SK-N-SH (cell line): ENCODE data around the gene C11orf58. TPM values are rescaled to one million over a fixed set of nuclear protein-coding genes. Genes with fewer than 3 reads are reported as not detected.

Experiments used
- CTCF ChIA-PET: fragments of 300-600, 350-600 bp; formaldehyde crosslinking; extraction: SDS; loops from one replicate; lab custom pipeline; 2021; lab: Yijun Ruan, JAX
- POLR2A ChIA-PET: fragments of 350-600 bp; sonication (Branson Sonifier 250); formaldehyde crosslinking; extraction: SDS; loops from one replicate; lab custom pipeline; 2020; ENCODE audit warnings: antibody characterized with exemption, inconsistent platforms; lab: Yijun Ruan, JAX
- DNase-seq: peaks from one replicate; pipeline ENCODE4 v3.0.0; 2012
- H2AFZ ChIP-seq: fragments of 200-600 bp; sonication (generic); 2 replicates; pipeline ENCODE4 v1.8.1; 2016; ENCODE audit warnings: antibody characterized with exemption, mild to moderate bottlenecking, low read depth
- H3F3A ChIP-seq: fragments of 200-600 bp; sonication (generic); replicated peaks from 2 replicates; pipeline ENCODE3; 2016; ENCODE audit warnings: antibody characterized with exemption, mild to moderate bottlenecking; ENCODE audit not compliant: insufficient read depth
- H3K27ac ChIP-seq, 2 experiments: fragments of 200-500 bp in 1 of 2; fragments of 200-600 bp in 1 of 2; sonication (Bioruptor generic) in 1 of 2; sonication (generic), shearing (Covaris generic) in 1 of 2; 2 replicates each; pipeline versions ENCODE4 v1.5.1 to v1.6.1; 2014 to 2016; ENCODE audit warnings: low read depth in 2 of 2, inconsistent platforms in 1 of 2, low read length in 1 of 2, mild to moderate bottlenecking in 1 of 2, mixed read lengths in 1 of 2
- H3K27me3 ChIP-seq: fragments of 200-600 bp; sonication (generic), shearing (Covaris generic); 2 replicates; pipeline ENCODE4 v1.6.1; 2016; ENCODE audit warnings: mixed run types; ENCODE audit not compliant: insufficient read depth
- H3K36me3 ChIP-seq, 2 experiments: fragments of 200-500 bp in 1 of 2; fragments of 200-600 bp in 1 of 2; sonication (Bioruptor generic) in 1 of 2; sonication (generic) in 1 of 2; replicated peaks in 1 of 2; 2 replicates each; pipeline versions ENCODE3 to v1.5.1; 2014 to 2016; ENCODE audit warnings: low read length in 1 of 2, mild to moderate bottlenecking in 1 of 2; ENCODE audit not compliant: insufficient read depth in 2 of 2, control insufficient read depth in 1 of 2
- H3K4me1 ChIP-seq, 2 experiments: fragments of 200-500 bp in 1 of 2; fragments of 200-600 bp in 1 of 2; sonication (Bioruptor generic) in 1 of 2; sonication (generic), shearing (Covaris generic) in 1 of 2; 2 replicates each; pipeline versions ENCODE4 v1.5.1 to v1.6.1; 2014 to 2016; ENCODE audit warnings: low read depth in 1 of 2, low read length in 1 of 2, mixed run types in 1 of 2; ENCODE audit not compliant: insufficient read depth in 2 of 2, control insufficient read depth in 1 of 2
- H3K4me2 ChIP-seq: fragments of 200-600 bp; sonication (generic), shearing (Covaris generic); 2 replicates; pipeline ENCODE4 v1.6.1; 2017; ENCODE audit warnings: mixed run types
- H3K4me3 ChIP-seq, 2 experiments: fragments of 200-500 bp in 1 of 2; fragments of 200-600 bp in 1 of 2; sonication (Bioruptor generic) in 1 of 2; sonication (generic), shearing (Covaris generic) in 1 of 2; 2 replicates each; pipeline versions ENCODE4 v1.5.1 to v1.8.1; 2014 to 2016; ENCODE audit warnings: low read depth in 2 of 2, inconsistent platforms in 1 of 2, low read length in 1 of 2, mild to moderate bottlenecking in 1 of 2, mixed read lengths in 1 of 2, moderate library complexity in 1 of 2
- H3K79me2 ChIP-seq: fragments of 200-600 bp; sonication (generic); 2 replicates; pipeline ENCODE4 v1.8.1; 2017; ENCODE audit warnings: mild to moderate bottlenecking; ENCODE audit not compliant: insufficient read depth
- H3K9ac ChIP-seq: fragments of 200-600 bp; sonication (generic); 2 replicates; pipeline ENCODE4 v1.6.1; 2017; ENCODE audit warnings: mixed run types
- H3K9me2 ChIP-seq: fragments of 200-600 bp; sonication (generic); 2 replicates; pipeline ENCODE4 v1.6.1; 2017; ENCODE audit warnings: mixed run types
- H3K9me3 ChIP-seq: fragments of 200-600 bp; sonication (generic); 2 replicates; pipeline ENCODE4 v1.6.1; 2017; ENCODE audit warnings: mixed run types, mild to moderate bottlenecking, moderate library complexity
- H4K20me1 ChIP-seq: fragments of 200-600 bp; sonication (generic); 2 replicates; pipeline ENCODE4 v1.6.1; 2017; ENCODE audit warnings: mild to moderate bottlenecking, mixed run types; ENCODE audit not compliant: insufficient read depth
- FOSL2 ChIP-seq: IDR thresholded peaks from 2 replicates; pipeline ENCODE4 v1.4.0; 2012; ENCODE audit warnings: low read depth, mild to moderate bottlenecking, moderate library complexity, borderline replicate concordance
- FOXM1 ChIP-seq: IDR thresholded peaks from 2 replicates; pipeline ENCODE4 v1.4.0; 2012; ENCODE audit warnings: low read depth, mild to moderate bottlenecking
- GABPA ChIP-seq: IDR thresholded peaks from 2 replicates; pipeline ENCODE4 v1.4.0; 2012; ENCODE audit warnings: low read depth, mild to moderate bottlenecking
- MXI1 ChIP-seq: IDR thresholded peaks from 2 replicates; pipeline ENCODE4 v1.6.1; 2012; ENCODE audit warnings: mild to moderate bottlenecking, low read depth, low read length, improper control_type of control experiment
- NFIC ChIP-seq: IDR thresholded peaks from 2 replicates; pipeline ENCODE4 v1.4.0; 2012; ENCODE audit warnings: borderline replicate concordance
- NRF1 ChIP-seq: IDR thresholded peaks from 2 replicates; pipeline ENCODE4 v1.6.1; 2012; ENCODE audit warnings: low read depth, mild to moderate bottlenecking, low read length
- RCOR1 ChIP-seq: fragments of 150-350 bp; IDR thresholded peaks from 2 replicates; pipeline ENCODE4 v1.6.1; 2017; ENCODE audit warnings: antibody characterized with exemption, low read length
- RXRA ChIP-seq: IDR thresholded peaks from 2 replicates; pipeline ENCODE4 v1.4.0; 2012; ENCODE audit warnings: low read depth, mild to moderate bottlenecking, borderline replicate concordance
- SMC3 ChIP-seq: IDR thresholded peaks from 2 replicates; pipeline ENCODE4 v1.6.1; 2012; ENCODE audit warnings: low read depth, low read length, improper control_type of control experiment
- USF1 ChIP-seq: IDR thresholded peaks from 2 replicates; pipeline ENCODE4 v1.4.0; 2012; ENCODE audit warnings: low read depth, borderline replicate concordance
- YY1 ChIP-seq: IDR thresholded peaks from 2 replicates; pipeline ENCODE4 v1.4.0; 2012; ENCODE audit warnings: low read depth, mild to moderate bottlenecking
- WGBS: methylation state at CpG from one replicate; pipeline ENCODE4 v1.1.6; 2017; ENCODE audit warnings: low lambda C conversion rate; 5-methylcytosine and 5-hydroxymethylcytosine counted together
- polyA plus RNA-seq, 3 experiments: library from polyadenylated mRNA; depleted of rRNA; stranded (reverse); fragments of >200 nt; gene quantifications; 2 replicates each; pipeline ENCODE4 v1.2.3, GENCODE V29; 2012
- TF ChIP-seq, protein P1 (sequence below): IDR thresholded peaks from 2 replicates; pipeline ENCODE4 v1.6.1; 2012; ENCODE audit warnings: mild to moderate bottlenecking, low read depth, low read length, moderate library complexity
- TF ChIP-seq, protein P2 (sequence below): IDR thresholded peaks from 2 replicates; pipeline ENCODE4 v1.4.0; 2012; ENCODE audit warnings: low read depth

The C11orf58 gene
- polyA plus RNA-seq, 1 of the 3 experiments (the other 2 are of a cell fraction): 150 TPM

DNA sequence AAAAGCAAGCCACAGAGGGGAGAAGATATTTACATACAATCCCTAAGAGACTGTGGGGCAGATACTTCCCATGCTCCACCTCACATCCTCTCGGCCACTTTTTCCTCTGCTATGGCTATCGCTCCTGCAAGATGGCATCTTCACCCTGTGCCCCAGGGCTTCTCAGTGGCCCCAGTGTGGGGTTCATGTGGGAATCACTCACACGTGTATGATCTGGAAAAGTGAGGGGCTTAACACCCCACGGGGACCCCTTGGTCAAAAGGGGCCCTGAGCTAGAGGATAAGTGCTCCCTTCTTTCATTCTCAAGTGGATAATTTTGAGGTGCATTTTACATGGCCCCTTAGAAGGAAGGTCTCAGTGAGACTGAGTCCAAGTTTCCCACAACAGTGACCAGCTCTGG lies 28.7 kb downstream of the C11orf58 start:
- DNase-seq: no peak
- no peak overlapping the region for H3K9ac ChIP-seq
- H4K20me1 ChIP-seq: no peaks in the 10 kb centered on the region
- H2AFZ ChIP-seq: no peak overlapping the region
- H3K4me2 ChIP-seq: no peak overlapping the region
- H3K27ac ChIP-seq: no peak overlapping the region
- TF ChIP-seq YY1 (no peak), GABPA (no peak), MXI1 (no peak), NFIC (no peak)
- H3K79me2 ChIP-seq: no peaks in the 10 kb centered on the region
- no peaks in the 10 kb centered on the region for H3K9me3 ChIP-seq
- H3K9me2 ChIP-seq: no peaks in the 10 kb centered on the region
- no peaks in the 10 kb centered on the region for H3K4me1 ChIP-seq
- 62% methylated on average over 4 of the region's 4 CpGs for WGBS
- ChIA-PET POLR2A (no interaction called here), CTCF (interaction anchor here (6.2 kb wide), 1 partner anchor 19 kb away, joined by 46 read pairs; no protein-coding TSS in a partner anchor)
- no peaks in the 10 kb centered on the region for H3F3A ChIP-seq
- H3K36me3 ChIP-seq: no peaks in the 10 kb centered on the region
- H3K4me3 ChIP-seq: no peak overlapping the region
- no peaks in the 10 kb centered on the region for H3K27me3 ChIP-seq

GRCh38 chr11:16767957-16768356 lies 29.5 kb downstream of the C11orf58 start:
- H3K9me3 ChIP-seq: no peaks in the 10 kb centered on the region
- H3K27me3 ChIP-seq: no peaks in the 10 kb centered on the region
- H3K4me3 ChIP-seq: no peak overlapping the region
- H3F3A ChIP-seq: no peaks in the 10 kb centered on the region
- WGBS: 27% methylated on average over 4 of the region's 4 CpGs
- no peaks in the 10 kb centered on the region for H3K4me1 ChIP-seq
- ChIA-PET POLR2A (no interaction called here), CTCF (interaction anchor here (6.2 kb wide), 1 partner anchor 19 kb away, joined by 46 read pairs; no protein-coding TSS in a partner anchor)
- H3K4me2 ChIP-seq: no peak overlapping the region
- no peak overlapping the region for H2AFZ ChIP-seq
- H3K36me3 ChIP-seq: no peaks in the 10 kb centered on the region
- DNase-seq: no peak
- no peak overlapping the region for H3K9ac ChIP-seq
- no peaks in the 10 kb centered on the region for H4K20me1 ChIP-seq
- no peaks in the 10 kb centered on the region for H3K9me2 ChIP-seq
- H3K27ac ChIP-seq: no peak overlapping the region
- no peaks in the 10 kb centered on the region for H3K79me2 ChIP-seq
- TF ChIP-seq SMC3 (no peak), NFIC (no peak), NRF1 (no peak), RCOR1 (no peak), FOSL2 (no peak), USF1 (no peak), FOXM1 (no peak), RXRA (no peak), GABPA (no peak)
- TF ChIP-seq, protein P1, sequence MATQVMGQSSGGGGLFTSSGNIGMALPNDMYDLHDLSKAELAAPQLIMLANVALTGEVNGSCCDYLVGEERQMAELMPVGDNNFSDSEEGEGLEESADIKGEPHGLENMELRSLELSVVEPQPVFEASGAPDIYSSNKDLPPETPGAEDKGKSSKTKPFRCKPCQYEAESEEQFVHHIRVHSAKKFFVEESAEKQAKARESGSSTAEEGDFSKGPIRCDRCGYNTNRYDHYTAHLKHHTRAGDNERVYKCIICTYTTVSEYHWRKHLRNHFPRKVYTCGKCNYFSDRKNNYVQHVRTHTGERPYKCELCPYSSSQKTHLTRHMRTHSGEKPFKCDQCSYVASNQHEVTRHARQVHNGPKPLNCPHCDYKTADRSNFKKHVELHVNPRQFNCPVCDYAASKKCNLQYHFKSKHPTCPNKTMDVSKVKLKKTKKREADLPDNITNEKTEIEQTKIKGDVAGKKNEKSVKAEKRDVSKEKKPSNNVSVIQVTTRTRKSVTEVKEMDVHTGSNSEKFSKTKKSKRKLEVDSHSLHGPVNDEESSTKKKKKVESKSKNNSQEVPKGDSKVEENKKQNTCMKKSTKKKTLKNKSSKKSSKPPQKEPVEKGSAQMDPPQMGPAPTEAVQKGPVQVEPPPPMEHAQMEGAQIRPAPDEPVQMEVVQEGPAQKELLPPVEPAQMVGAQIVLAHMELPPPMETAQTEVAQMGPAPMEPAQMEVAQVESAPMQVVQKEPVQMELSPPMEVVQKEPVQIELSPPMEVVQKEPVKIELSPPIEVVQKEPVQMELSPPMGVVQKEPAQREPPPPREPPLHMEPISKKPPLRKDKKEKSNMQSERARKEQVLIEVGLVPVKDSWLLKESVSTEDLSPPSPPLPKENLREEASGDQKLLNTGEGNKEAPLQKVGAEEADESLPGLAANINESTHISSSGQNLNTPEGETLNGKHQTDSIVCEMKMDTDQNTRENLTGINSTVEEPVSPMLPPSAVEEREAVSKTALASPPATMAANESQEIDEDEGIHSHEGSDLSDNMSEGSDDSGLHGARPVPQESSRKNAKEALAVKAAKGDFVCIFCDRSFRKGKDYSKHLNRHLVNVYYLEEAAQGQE: no peak
- TF ChIP-seq, protein P2, sequence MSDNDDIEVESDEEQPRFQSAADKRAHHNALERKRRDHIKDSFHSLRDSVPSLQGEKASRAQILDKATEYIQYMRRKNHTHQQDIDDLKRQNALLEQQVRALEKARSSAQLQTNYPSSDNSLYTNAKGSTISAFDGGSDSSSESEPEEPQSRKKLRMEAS: no peak
- TF ChIP-seq, all 33 proteins: peak for 0
